Stomach (tissue), 9 donors: ENCODE results near the gene PANX1. TPM values are rescaled to one million over a fixed set of nuclear protein-coding genes. Genes with fewer than 3 reads are reported as not detected.

Experiments
- DNase-seq, 2 donors: peaks; one replicate each; pipeline versions ENCODE4 v3.0.0 to v3.0.0-alpha.2; 2013 to 2019
- H3K27ac ChIP-seq, 5 donors: fragments of 200-600 bp in 4 of 5; sonication (generic) in 4 of 5; one replicate each; pipeline ENCODE4 v1.5.1; 2013 to 2019; ENCODE audit warnings: mild to moderate bottlenecking in 1 of 5, moderate library complexity in 1 of 5
- H3K27me3 ChIP-seq, 3 donors: fragments of 200-600 bp; sonication (generic); one replicate each; pipeline ENCODE4 v1.5.1; 2017 to 2019; ENCODE audit warnings: mixed run types in 1 of 3
- H3K36me3 ChIP-seq, 4 donors: fragments of 200-600 bp; sonication (generic); 1 replicate in 3 of 4; 2 replicates in 1 of 4; pipeline ENCODE4 v1.5.1; 2016 to 2019
- H3K4me1 ChIP-seq, 4 donors: fragments of 200-600 bp; sonication (generic); one replicate each; pipeline ENCODE4 v1.5.1; 2016 to 2019
- H3K4me3 ChIP-seq, 4 donors: fragments of 200-600 bp; sonication (generic) in 3 of 4; one replicate each; pipeline ENCODE4 v1.5.1; 2016 to 2019; ENCODE audit warnings: mild to moderate bottlenecking in 1 of 4
- H3K9me3 ChIP-seq, 4 donors: fragments of 200-600 bp; sonication (generic); one replicate each; pipeline ENCODE4 v1.5.1; 2016 to 2019
- CTCF ChIP-seq, 7 experiments: fragments of 450-650 bp in 4 of 7; fragments of 200-600 bp in 3 of 7; sonication (generic) in 3 of 7; IDR thresholded peaks; one replicate each; pipeline ENCODE4 v1.5.1; 2016 to 2019; ENCODE audit warnings: antibody characterized with exemption in 7 of 7, control low read depth in 2 of 7, mild to moderate bottlenecking in 1 of 7
- EP300 ChIP-seq: sonication (generic); formaldehyde crosslinking; IDR thresholded peaks from one replicate; pipeline ENCODE4 v1.6.1; 2017; ENCODE audit warnings: antibody characterized with exemption
- POLR2A ChIP-seq, 4 donors: fragments of 450-650 bp; IDR thresholded peaks; one replicate each; pipeline ENCODE4 v1.6.1; 2016; ENCODE audit warnings: antibody characterized with exemption in 4 of 4, control low read depth in 2 of 4, mild to moderate bottlenecking in 1 of 4, moderate library complexity in 1 of 4
- POLR2AphosphoS5 ChIP-seq, 3 donors: sonication (generic); formaldehyde crosslinking; IDR thresholded peaks; one replicate each; pipeline ENCODE4 v1.6.1; 2016; ENCODE audit warnings: antibody characterized with exemption in 3 of 3
- WGBS, 5 donors: extraction: QIAGEN DNeasy Blood & Tissue Kit in 3 of 5; methylation state at CpG; one replicate each; pipeline versions ENCODE4 v1.1.5 to v1.1.7; 2013 to 2018; 5-methylcytosine and 5-hydroxymethylcytosine counted together
- intact Hi-C: fragments of 100-400 bp; cut with DNase I; formaldehyde crosslinking; loops from one replicate; pipeline ENCODE4 v1.15.1; 2023; ENCODE audit warnings: low total_unique reads
- polyA plus RNA-seq, 3 donors: library from polyadenylated mRNA; stranded (reverse); fragments of 200-250 nt; gene quantifications; one replicate each; pipeline ENCODE4 v1.2.3, GENCODE V29; 2013
- total RNA-seq, 5 donors: library from RNA; depleted of rRNA; stranded (reverse); fragments of >200 nt; gene quantifications; one replicate each; pipeline versions ENCODE4 v1.1.0 to v1.2.3, GENCODE V29; 2014 to 2016
- donor health status: healthy with polysubstance abuse.
- donor health status: Bipolar disorder and iron deficiency.
- donor health status: healthy.

PANX1 gene
- total and polyA plus RNA-seq, 8 donors: 1.2 to 41.1 (median 11.1) TPM

GRCh38 chr11:94111241-94111640 is 17.4 kb upstream of the PANX1 start:
- WGBS, 5 donors: 78 to 89% (median 86%) methylated on average over 3 of the region's 3 CpGs
- no peak for DNase-seq
- Histone ChIP-seq H3K4me1 (peaks cover 0 to 6% (median 2%) of the 10 kb centered on the region in 4 donors), H3K4me3 (no peak overlapping the region), H3K27me3 (no peaks in the 10 kb centered on the region), H3K27ac (no peak overlapping the region), H3K9me3 (no peaks in the 10 kb centered on the region), H3K36me3 (no peaks in the 10 kb centered on the region)
- no peak for TF ChIP-seq POLR2A (IDR thresholded peaks at IDR 0.05)
- no peak for TF ChIP-seq EP300
- no peak for TF ChIP-seq POLR2AphosphoS5 (IDR thresholded peaks at IDR 0.05)
- no peak for TF ChIP-seq CTCF (IDR thresholded peaks at IDR 0.05)
- intact Hi-C loops: no loop called here

GRCh38 chr11:94111660-94112059 is 17.0 kb upstream of the PANX1 start:
- H3K9me3 ChIP-seq: no peaks in the 10 kb centered on the region
- intact Hi-C loops: no loop called here
- TF ChIP-seq CTCF (IDR thresholded peaks at IDR 0.05): no peak
- no peak for TF ChIP-seq EP300
- no peak for TF ChIP-seq POLR2AphosphoS5 (IDR thresholded peaks at IDR 0.05)
- no peaks in the 10 kb centered on the region for H3K36me3 ChIP-seq
- 46 to 63% (median 53%) methylated on average over 3 of the region's 3 CpGs for WGBS, 5 donors
- no peak overlapping the region for H3K27ac ChIP-seq
- no peak for DNase-seq
- no peak overlapping the region for H3K4me3 ChIP-seq
- no peaks in the 10 kb centered on the region for H3K27me3 ChIP-seq
- H3K4me1 ChIP-seq: peaks cover 0 to 10% (median 5%) of the 10 kb centered on the region in 4 donors

GRCh38 chr11:94112206-94112953 is 16.3 kb upstream of the PANX1 start:
- TF ChIP-seq POLR2A (IDR thresholded peaks at IDR 0.05) (no peak), CTCF (IDR thresholded peaks at IDR 0.05) (no peak), EP300 (no peak), POLR2AphosphoS5 (IDR thresholded peaks at IDR 0.05) (no peak)
- peaks cover 0 to 11% (median 5%) of the 10 kb centered on the region in 4 donors for H3K4me1 ChIP-seq
- intact Hi-C loops: no loop called here
- WGBS, 5 donors: 49 to 75% (median 66%) methylated on average over 1 of the region's 1 CpG
- H3K36me3 ChIP-seq: no peaks in the 10 kb centered on the region
- no peaks in the 10 kb centered on the region for H3K27me3 ChIP-seq
- H3K27ac ChIP-seq: no peak overlapping the region
- DNase-seq: no peak
- H3K4me3 ChIP-seq: no peak overlapping the region
- H3K9me3 ChIP-seq: no peaks in the 10 kb centered on the region

GRCh38 chr11:94117197-94117574 is 11.5 kb upstream of the PANX1 start:
- Histone ChIP-seq H3K4me1 (peaks cover 0 to 11% (median 5%) of the 10 kb centered on the region in 4 donors), H3K9me3 (no peaks in the 10 kb centered on the region), H3K36me3 (no peaks in the 10 kb centered on the region), H3K4me3 (no peak overlapping the region), H3K27ac (no peak overlapping the region), H3K27me3 (no peaks in the 10 kb centered on the region)
- 42 to 78% (median 68%) methylated on average over 1 of the region's 1 CpG for WGBS, 5 donors
- TF ChIP-seq CTCF (IDR thresholded peaks at IDR 0.05) (no peak), POLR2A (IDR thresholded peaks at IDR 0.05) (no peak), POLR2AphosphoS5 (IDR thresholded peaks at IDR 0.05) (no peak), EP300 (no peak)
- no peak for DNase-seq
- intact Hi-C loops: no loop called here
